HG02763 (cell line): ENCODE results near the gene MID2.
"Not testable (repeated sequence)": the region's sequence is repeated elsewhere in the genome, so short reads cannot be mapped to it uniquely, and the experiment has no call there.

Experiments used
- ATAC-seq: cut with Tn5 transposase; IDR thresholded peaks from one replicate; pipeline ENCODE4 v1.9.1; 2021; ENCODE audit warnings: mild to moderate bottlenecking, moderate library complexity; ENCODE audit not compliant: unreplicated experiment

The MID2 gene

GRCh38 chrX:107836958-107837357 is 11.3 kb downstream of the MID2 start:
- no peak for ATAC-seq

GRCh38 chrX:107840971-107841370 is 15.3 kb downstream of the MID2 start:
- no peak for ATAC-seq

GRCh38 chrX:107842715-107843400 is 17.2 kb downstream of the MID2 start:
- ATAC-seq, result no peak

GRCh38 chrX:107845625-107846024 is 20.0 kb downstream of the MID2 start:
- ATAC-seq, result no peak

GRCh38 chrX:107848591-107848990 is 22.9 kb downstream of the MID2 start:
- ATAC-seq, result no peak

- ATAC-seq, result no peak
Observed at GRCh38 chrX:107849747-107850421, 24.2 kb downstream of the MID2 start.

GRCh38 chrX:107850422-107850765 is 24.7 kb downstream of the MID2 start:
- no peak for ATAC-seq

GRCh38 chrX:107851215-107851614 is 25.5 kb downstream of the MID2 start:
- no peak for ATAC-seq

GRCh38 chrX:107851665-107852064 is 26.0 kb downstream of the MID2 start:
- not testable (repeated sequence) for ATAC-seq

GRCh38 chrX:107856289-107856688 is 30.6 kb downstream of the MID2 start:
- no peak for ATAC-seq

GRCh38 chrX:107857041-107857440 is 31.4 kb downstream of the MID2 start:
- not testable (repeated sequence) for ATAC-seq

- ATAC-seq, result no peak
Observed at GRCh38 chrX:107857837-107858236, 32.2 kb downstream of the MID2 start.

- no peak for ATAC-seq
Observed at GRCh38 chrX:107861056-107861455, 35.4 kb downstream of the MID2 start.

GRCh38 chrX:107871136-107871535 is 45.5 kb downstream of the MID2 start:
- no peak for ATAC-seq

- ATAC-seq, result no peak
Observed at GRCh38 chrX:107878106-107878505, 52.4 kb downstream of the MID2 start.

GRCh38 chrX:107880054-107880610 is 54.5 kb downstream of the MID2 start:
- no peak for ATAC-seq

GRCh38 chrX:107894038-107894437 is 68.4 kb downstream of the MID2 start:
- no peak for ATAC-seq

GRCh38 chrX:107902721-107903120 is 77.1 kb downstream of the MID2 start:
- ATAC-seq, result no peak

- ATAC-seq, result no peak
Observed at GRCh38 chrX:107905366-107905765, 79.7 kb downstream of the MID2 start.

GRCh38 chrX:107924136-107924746 is 98.6 kb downstream of the MID2 start:
- no peak for ATAC-seq

- ATAC-seq, result no peak
Observed at GRCh38 chrX:107934262-107934661, 108.6 kb downstream of the MID2 start.

GRCh38 chrX:107935200-107935599 is 109.5 kb downstream of the MID2 start:
- no peak for ATAC-seq
